Upper lobe of right lung (tissue), 1 donor: ENCODE results near the gene MND1. TPM values are rescaled to one million over a fixed set of nuclear protein-coding genes. Genes with fewer than 3 reads are reported as not detected.

Experiments used
- ATAC-seq: fragments of 200-7000 bp; cut with Tn5 transposase; one replicate; pipeline ENCODE4 v1.9.1; 2020; ENCODE audit warnings: mild to moderate bottlenecking, moderate library complexity
- DNase-seq: peaks from one replicate; pipeline ENCODE4 v3.0.0-alpha.2; 2020
- H3K27ac ChIP-seq: fragments of 200-600 bp; one replicate; pipeline ENCODE4 v1.8.0; 2022
- H3K27me3 ChIP-seq: fragments of 200-600 bp; one replicate; pipeline ENCODE4 v1.8.0; 2022; ENCODE audit warnings: mild to moderate bottlenecking
- H3K36me3 ChIP-seq: fragments of 200-600 bp; one replicate; pipeline ENCODE4 v1.8.0; 2022
- H3K4me1 ChIP-seq: fragments of 200-600 bp; one replicate; pipeline ENCODE4 v1.8.0; 2022
- H3K4me3 ChIP-seq: fragments of 200-600 bp; one replicate; pipeline ENCODE4 v1.8.0; 2022; ENCODE audit warnings: mild to moderate bottlenecking
- H3K9me3 ChIP-seq: fragments of 200-600 bp; one replicate; pipeline ENCODE4 v1.8.0; 2022
- CTCF ChIP-seq: fragments of 200-600 bp; IDR thresholded peaks from one replicate; pipeline ENCODE4 v1.8.0; 2022; ENCODE audit warnings: antibody characterized with exemption
- intact Hi-C: fragments of 100-400 bp; cut with DNase I; formaldehyde crosslinking; loops from one replicate; pipeline ENCODE4 v1.11.0; 2022
- total RNA-seq: library from RNA; stranded (reverse); fragmentation: NEBNext Ultra II Directional; extraction: Animal tissue kit (Norgen Biotek cat#: 25700); gene quantifications from one replicate; pipeline ENCODE4 v1.2.1, GENCODE V29; 2021
- donor health status: DM: no; HTN: yes; CAD: no; lungs with severe emphysema.

The MND1 gene
- total RNA-seq, 1 donor from 2014 or later: not detected

DNA sequence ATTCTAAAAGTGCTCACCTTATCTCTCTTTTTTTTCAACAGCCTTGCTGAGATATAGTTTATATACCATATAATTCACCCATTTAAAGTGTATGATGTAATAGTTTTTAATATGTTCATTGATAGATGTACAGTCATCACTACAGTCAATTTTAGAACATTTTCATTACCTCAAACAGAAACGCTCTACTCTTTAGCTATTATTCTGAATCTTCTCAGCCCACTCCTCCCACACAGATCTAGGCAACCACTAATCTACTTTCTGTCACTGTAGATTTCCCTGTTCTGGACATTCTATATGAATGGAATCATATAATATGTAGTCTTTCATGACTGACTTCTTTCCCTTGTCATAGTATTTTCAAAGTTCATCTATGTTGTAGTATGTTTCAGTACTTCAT lies 22.6 kb downstream of the MND1 start:
- Histone ChIP-seq H3K4me1 (no peaks in the 10 kb centered on the region), H3K27me3 (no peaks in the 10 kb centered on the region), H3K36me3 (no peaks in the 10 kb centered on the region), H3K27ac (no peak overlapping the region), H3K4me3 (no peak overlapping the region), H3K9me3 (no peaks in the 10 kb centered on the region)
- ATAC-seq (no peak), DNase-seq (no peak)
- intact Hi-C loops: no loop called here
- no peak for TF ChIP-seq CTCF

DNA sequence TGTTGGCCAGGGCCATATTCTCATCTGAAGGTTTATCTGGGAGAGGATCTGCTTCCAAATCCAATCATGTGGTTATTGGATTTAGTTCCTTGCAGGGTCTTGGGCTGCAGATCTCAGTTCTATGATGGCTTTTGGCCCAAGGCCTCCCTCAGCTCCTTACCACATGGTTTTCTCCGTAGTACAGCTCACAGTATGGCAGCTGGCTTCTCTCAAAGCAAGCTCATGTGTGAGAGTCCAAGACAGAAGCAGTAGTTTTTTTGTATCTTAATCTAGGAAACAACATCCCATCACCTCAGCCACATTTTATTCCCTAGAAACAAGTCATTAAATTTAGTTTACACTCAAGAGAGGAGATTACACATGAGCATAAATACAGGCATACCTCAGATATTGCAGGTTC lies 24.5 kb downstream of the MND1 start:
- intact Hi-C loops: no loop called here
- H3K36me3 ChIP-seq: no peaks in the 10 kb centered on the region
- H3K4me1 ChIP-seq: no peaks in the 10 kb centered on the region
- TF ChIP-seq CTCF: no peak
- DNase-seq: no peak
- H3K9me3 ChIP-seq: peaks cover 8% of the 10 kb centered on the region
- H3K4me3 ChIP-seq: no peak overlapping the region
- no peak for ATAC-seq
- no peak overlapping the region for H3K27ac ChIP-seq
- H3K27me3 ChIP-seq: no peaks in the 10 kb centered on the region

- peaks cover 8% of the 10 kb centered on the region for H3K9me3 ChIP-seq
- H3K36me3 ChIP-seq: no peaks in the 10 kb centered on the region
- no peak for TF ChIP-seq CTCF
- no peak for DNase-seq
- ATAC-seq: no peak
- intact Hi-C loops: no loop called here
- no peak overlapping the region for H3K4me3 ChIP-seq
- H3K4me1 ChIP-seq: no peaks in the 10 kb centered on the region
- H3K27me3 ChIP-seq: no peaks in the 10 kb centered on the region
- H3K27ac ChIP-seq: no peak overlapping the region
These were observed 27.3 kb downstream of the MND1 start for GRCh38 chr4:153371701-153372234.

DNA sequence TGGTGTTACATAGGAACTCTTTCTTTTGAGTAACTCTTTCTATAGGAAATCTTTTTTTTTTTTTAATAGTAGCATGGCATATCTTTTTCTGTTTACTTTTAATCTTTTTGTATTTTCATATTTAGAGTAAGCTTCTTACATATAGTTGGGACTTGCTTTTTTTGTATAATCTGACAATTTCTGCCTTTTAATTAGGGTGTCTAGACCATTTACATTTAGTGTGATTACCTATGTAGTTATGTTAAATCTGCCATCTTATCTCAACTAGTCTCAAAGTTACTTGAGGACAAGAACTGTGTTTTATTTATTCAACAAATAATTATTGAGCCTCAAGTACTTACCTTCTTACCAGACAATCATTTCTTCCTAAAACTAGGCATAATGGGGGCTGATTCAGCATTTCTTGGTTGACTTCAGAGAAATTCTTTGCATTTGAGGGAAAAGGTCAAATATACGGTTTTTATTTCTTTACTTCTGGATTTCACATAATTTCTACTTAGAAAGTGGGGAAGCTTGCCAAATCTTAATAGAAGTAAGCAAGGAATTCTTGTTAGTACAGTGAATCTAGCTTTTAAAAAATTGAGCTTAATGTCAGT lies 28.6 kb downstream of the MND1 start:
- Histone ChIP-seq H3K36me3 (no peaks in the 10 kb centered on the region), H3K27ac (no peak overlapping the region), H3K4me3 (no peak overlapping the region), H3K4me1 (no peaks in the 10 kb centered on the region), H3K27me3 (no peaks in the 10 kb centered on the region), H3K9me3 (peaks cover 8% of the 10 kb centered on the region)
- TF ChIP-seq CTCF: no peak
- DNase-seq: no peak
- intact Hi-C loops: no loop called here
- no peak for ATAC-seq

DNA sequence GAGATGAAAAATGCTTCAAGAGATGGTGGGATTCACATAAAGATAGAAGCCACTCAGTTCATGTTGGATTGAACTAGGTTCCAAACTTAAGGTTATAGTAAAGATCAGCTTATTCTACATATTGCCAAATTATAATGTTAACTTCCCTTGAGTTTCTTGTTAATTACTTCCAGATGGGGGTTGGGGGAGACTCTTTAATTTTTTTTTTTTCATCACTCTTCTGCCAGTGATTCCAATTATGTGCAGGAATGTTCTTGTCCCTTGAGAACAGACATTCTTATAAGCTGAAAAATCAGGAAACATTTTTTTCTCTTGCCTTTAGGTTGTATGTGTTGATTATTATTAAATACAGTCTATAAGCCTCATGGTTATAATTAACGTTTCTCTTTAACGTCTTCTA lies 30.0 kb downstream of the MND1 start:
- no peaks in the 10 kb centered on the region for H3K36me3 ChIP-seq
- H3K27ac ChIP-seq: no peak overlapping the region
- H3K27me3 ChIP-seq: no peaks in the 10 kb centered on the region
- H3K9me3 ChIP-seq: peaks cover 8% of the 10 kb centered on the region
- ATAC-seq (no peak), DNase-seq (no peak)
- no peak for TF ChIP-seq CTCF
- H3K4me3 ChIP-seq: no peak overlapping the region
- no peaks in the 10 kb centered on the region for H3K4me1 ChIP-seq
- intact Hi-C loops: no loop called here

GRCh38 chr4:153375303-153375702 lies 30.8 kb downstream of the MND1 start:
- Histone ChIP-seq H3K4me3 (no peak overlapping the region), H3K27ac (no peak overlapping the region), H3K4me1 (no peaks in the 10 kb centered on the region), H3K9me3 (peaks cover 8% of the 10 kb centered on the region), H3K36me3 (no peaks in the 10 kb centered on the region), H3K27me3 (no peaks in the 10 kb centered on the region)
- TF ChIP-seq CTCF: no peak
- no peak for ATAC-seq
- intact Hi-C loops: no loop called here
- DNase-seq: no peak
